Activated CD4-positive, alpha-beta T cell treated with anti-CD3 and anti-CD28 coated beads for 36 hours (primary cell): Measurements from ENCODE around the gene DCP2. TPM values are rescaled to one million over a fixed set of nuclear protein-coding genes. Genes with fewer than 3 reads are reported as not detected.

ENCODE experiments used
- ATAC-seq: fragments of 200-7000 bp; cut with Tn5 transposase; one replicate; pipeline ENCODE4 v1.10.0; 2021; ENCODE audit warnings: mild to moderate bottlenecking, moderate library complexity
- CTCF ChIA-PET: fragments of 350-600 bp; sonication (Branson Sonifier 250); formaldehyde crosslinking; loops from one replicate; lab custom pipeline; 2021; ENCODE audit warnings: antibody characterized with exemption; lab: Charles Lee
- POLR2A ChIA-PET: fragments of 350-600 bp; sonication (Branson Sonifier 250); formaldehyde crosslinking; loops from one replicate; lab custom pipeline; 2021; ENCODE audit warnings: antibody characterized with exemption, inconsistent platforms; lab: Charles Lee
- DNase-seq: peaks from one replicate; pipeline ENCODE4 v3.0.0-alpha.2; 2020
- H3K27ac Mint-ChIP-seq: one replicate; pipeline ENCODE4 v1.8.0; 2021; ENCODE audit warnings: mixed read lengths
- H3K27me3 Mint-ChIP-seq: one replicate; pipeline ENCODE4 v1.8.0; 2021; ENCODE audit warnings: mixed read lengths
- H3K36me3 Mint-ChIP-seq: one replicate; pipeline ENCODE4 v1.8.0; 2021; ENCODE audit warnings: low read depth, mixed read lengths
- H3K4me1 Mint-ChIP-seq: one replicate; pipeline ENCODE4 v1.8.0; 2021; ENCODE audit warnings: mixed read lengths
- H3K4me3 Mint-ChIP-seq: one replicate; pipeline ENCODE4 v1.8.0; 2021; ENCODE audit warnings: mild to moderate bottlenecking, moderate library complexity, mixed read lengths
- H3K9me3 Mint-ChIP-seq: one replicate; pipeline ENCODE4 v1.8.0; 2021; ENCODE audit warnings: low read depth, mixed read lengths
- intact Hi-C, 2 experiments: fragments of 100-400 bp; cut with DNase I in 1 of 2; cut with micrococcal nuclease in 1 of 2; formaldehyde crosslinking; loops; one replicate each; pipeline versions ENCODE4 v1.14.2 to v1.15.1; 2022 to 2024; cut with DNase I, micrococcal nuclease
- total RNA-seq, 2 experiments: library from RNA; stranded (reverse); gene quantifications; one replicate each; pipeline ENCODE4 v1.2.3, GENCODE V29; 2021

Gene DCP2
- total RNA-seq, 2 experiments from 2014 or later, result 94.0 to 101 TPM

GRCh38 chr5:113035096-113035495 lies 58.5 kb downstream of the DCP2 start:
- POLR2A ChIA-PET, result no interaction called here
- Mint-ChIP-seq H3K4me1 (peaks cover 2% of the 10 kb centered on the region), H3K4me3 (no peak overlapping the region), H3K27ac (no peak overlapping the region), H3K36me3 (no peaks in the 10 kb centered on the region), H3K27me3 (no peaks in the 10 kb centered on the region), H3K9me3 (no peaks in the 10 kb centered on the region)
- no peak for DNase-seq
- intact Hi-C loops, result no loop called here
- CTCF ChIA-PET, result interaction anchor here (1.0 kb wide), 1 partner anchor 39 kb away, joined by 3 read pairs; no protein-coding TSS in a partner anchor
- ATAC-seq, result no peak

GRCh38 chr5:113036321-113036720 lies 59.7 kb downstream of the DCP2 start:
- no peaks in the 10 kb centered on the region for H3K9me3 Mint-ChIP-seq
- POLR2A ChIA-PET, result no interaction called here
- H3K4me1 Mint-ChIP-seq, result peaks cover 2% of the 10 kb centered on the region
- no peak for ATAC-seq
- CTCF ChIA-PET, result no interaction called here
- H3K27ac Mint-ChIP-seq, result no peak overlapping the region
- no peaks in the 10 kb centered on the region for H3K36me3 Mint-ChIP-seq
- intact Hi-C loops, result no loop called here
- DNase-seq, result no peak
- no peak overlapping the region for H3K4me3 Mint-ChIP-seq
- no peaks in the 10 kb centered on the region for H3K27me3 Mint-ChIP-seq

GRCh38 chr5:113036826-113037225 lies 60.2 kb downstream of the DCP2 start:
- POLR2A ChIA-PET, result no interaction called here
- H3K27me3 Mint-ChIP-seq, result no peaks in the 10 kb centered on the region
- no peaks in the 10 kb centered on the region for H3K9me3 Mint-ChIP-seq
- H3K27ac Mint-ChIP-seq, result no peak overlapping the region
- no peak for ATAC-seq
- H3K36me3 Mint-ChIP-seq, result no peaks in the 10 kb centered on the region
- no peak overlapping the region for H3K4me3 Mint-ChIP-seq
- DNase-seq, result no peak
- peaks cover 2% of the 10 kb centered on the region for H3K4me1 Mint-ChIP-seq
- CTCF ChIA-PET, result no interaction called here
- intact Hi-C loops, result no loop called here

- Mint-ChIP-seq H3K4me3 (no peak overlapping the region), H3K36me3 (no peaks in the 10 kb centered on the region), H3K27ac (no peak overlapping the region), H3K27me3 (no peaks in the 10 kb centered on the region), H3K9me3 (no peaks in the 10 kb centered on the region), H3K4me1 (no peaks in the 10 kb centered on the region)
- POLR2A ChIA-PET, result no interaction called here
- no peak for ATAC-seq
- intact Hi-C loops, result no loop called here
- no peak for DNase-seq
- CTCF ChIA-PET, result no interaction called here
These were observed 61.5 kb downstream of the DCP2 start for GRCh38 chr5:113038136-113038535.

- ChIA-PET POLR2A (no interaction called here), CTCF (no interaction called here)
- Mint-ChIP-seq H3K4me3 (no peak overlapping the region), H3K27me3 (no peaks in the 10 kb centered on the region), H3K27ac (no peak overlapping the region), H3K36me3 (no peaks in the 10 kb centered on the region), H3K4me1 (no peaks in the 10 kb centered on the region), H3K9me3 (no peaks in the 10 kb centered on the region)
- DNase-seq (no peak), ATAC-seq (no peak)
- intact Hi-C loops, result no loop called here
These were observed 62.1 kb downstream of the DCP2 start for GRCh38 chr5:113038714-113039113.

GRCh38 chr5:113039229-113039933 lies 62.8 kb downstream of the DCP2 start:
- H3K4me1 Mint-ChIP-seq, result no peaks in the 10 kb centered on the region
- no peaks in the 10 kb centered on the region for H3K36me3 Mint-ChIP-seq
- POLR2A ChIA-PET, result no interaction called here
- no peak for DNase-seq
- ATAC-seq, result no peak
- intact Hi-C loops, result no loop called here
- H3K27me3 Mint-ChIP-seq, result no peaks in the 10 kb centered on the region
- no peaks in the 10 kb centered on the region for H3K9me3 Mint-ChIP-seq
- H3K4me3 Mint-ChIP-seq, result no peak overlapping the region
- CTCF ChIA-PET, result interaction anchor here (0.7 to 1.3 kb wide), 2 partner anchors 13 to 292 kb away, joined by 3 read pairs; no protein-coding TSS in a partner anchor
- H3K27ac Mint-ChIP-seq, result no peak overlapping the region

GRCh38 chr5:113039934-113040285 lies 63.3 kb downstream of the DCP2 start:
- ATAC-seq (no peak), DNase-seq (no peak)
- no peaks in the 10 kb centered on the region for H3K9me3 Mint-ChIP-seq
- H3K4me3 Mint-ChIP-seq, result no peak overlapping the region
- ChIA-PET POLR2A (no interaction called here), CTCF (interaction anchor here (0.7 to 1.3 kb wide), 3 partner anchors 10 to 291 kb away, joined by 3 read pairs; no protein-coding TSS in a partner anchor)
- no peak overlapping the region for H3K27ac Mint-ChIP-seq
- no peaks in the 10 kb centered on the region for H3K36me3 Mint-ChIP-seq
- intact Hi-C loops, result no loop called here
- H3K4me1 Mint-ChIP-seq, result no peaks in the 10 kb centered on the region
- H3K27me3 Mint-ChIP-seq, result no peaks in the 10 kb centered on the region

GRCh38 chr5:113040672-113041260 lies 64.2 kb downstream of the DCP2 start:
- CTCF ChIA-PET, result interaction anchor here (0.7 to 1.0 kb wide), 3 partner anchors 9 to 338 kb away, joined by 3 read pairs; no protein-coding TSS in a partner anchor
- Mint-ChIP-seq H3K9me3 (no peaks in the 10 kb centered on the region), H3K36me3 (no peaks in the 10 kb centered on the region), H3K4me1 (no peaks in the 10 kb centered on the region), H3K27me3 (no peaks in the 10 kb centered on the region), H3K4me3 (no peak overlapping the region), H3K27ac (no peak overlapping the region)
- intact Hi-C loops, result no loop called here
- POLR2A ChIA-PET, result no interaction called here
- DNase-seq, result no peak
- no peak for ATAC-seq

- H3K4me3 Mint-ChIP-seq, result no peak overlapping the region
- ATAC-seq (no peak), DNase-seq (no peak)
- POLR2A ChIA-PET, result interaction anchor here (0.6 kb wide), 1 partner anchor 9 kb away, joined by 4 read pairs; no protein-coding TSS in a partner anchor
- H3K4me1 Mint-ChIP-seq, result no peaks in the 10 kb centered on the region
- H3K9me3 Mint-ChIP-seq, result no peaks in the 10 kb centered on the region
- H3K36me3 Mint-ChIP-seq, result no peaks in the 10 kb centered on the region
- intact Hi-C loops, result loop anchor here in 1 of 2 experiments (2.0 kb wide), 1 partner anchor 288 kb away; no protein-coding TSS in a partner anchor
- CTCF ChIA-PET, result interaction anchor here (0.9 to 1.0 kb wide), 3 partner anchors 46 to 544 kb away, joined by 3 to 4 read pairs (median 3); no protein-coding TSS in a partner anchor
- H3K27me3 Mint-ChIP-seq, result no peaks in the 10 kb centered on the region
- H3K27ac Mint-ChIP-seq, result no peak overlapping the region
These were observed 66.1 kb downstream of the DCP2 start for GRCh38 chr5:113042491-113043243.

- ATAC-seq (no peak), DNase-seq (peak; percentile 52)
- no peak overlapping the region for H3K27ac Mint-ChIP-seq
- H3K27me3 Mint-ChIP-seq, result no peaks in the 10 kb centered on the region
- POLR2A ChIA-PET, result interaction anchor here (0.6 kb wide), 1 partner anchor 8 kb away, joined by 4 read pairs; no protein-coding TSS in a partner anchor
- intact Hi-C loops, result loop anchor here in 1 of 2 experiments (2.0 kb wide), 1 partner anchor 287 kb away; no protein-coding TSS in a partner anchor
- no peaks in the 10 kb centered on the region for H3K4me1 Mint-ChIP-seq
- CTCF ChIA-PET, result interaction anchor here (0.9 to 1.5 kb wide), 4 partner anchors 47 to 543 kb away, joined by 3 to 4 read pairs (median 4); no protein-coding TSS in a partner anchor
- H3K36me3 Mint-ChIP-seq, result no peaks in the 10 kb centered on the region
- no peaks in the 10 kb centered on the region for H3K9me3 Mint-ChIP-seq
- no peak overlapping the region for H3K4me3 Mint-ChIP-seq
These were observed 66.9 kb downstream of the DCP2 start for GRCh38 chr5:113043491-113043931.

GRCh38 chr5:113044776-113045465 lies 68.3 kb downstream of the DCP2 start:
- ATAC-seq, result no peak
- no peaks in the 10 kb centered on the region for H3K9me3 Mint-ChIP-seq
- intact Hi-C loops, result no loop called here
- no peaks in the 10 kb centered on the region for H3K36me3 Mint-ChIP-seq
- DNase-seq, result no peak
- no peak overlapping the region for H3K4me3 Mint-ChIP-seq
- CTCF ChIA-PET, result interaction anchor here (1.5 kb wide), 1 partner anchor 49 kb away, joined by 4 read pairs; no protein-coding TSS in a partner anchor
- no peaks in the 10 kb centered on the region for H3K4me1 Mint-ChIP-seq
- POLR2A ChIA-PET, result interaction anchor here (0.6 kb wide), 1 partner anchor 30 kb away, joined by 3 read pairs; no protein-coding TSS in a partner anchor
- no peaks in the 10 kb centered on the region for H3K27me3 Mint-ChIP-seq
- H3K27ac Mint-ChIP-seq, result no peak overlapping the region
